ENCODE data around the gene CD63.

CD63 gene

DNA sequence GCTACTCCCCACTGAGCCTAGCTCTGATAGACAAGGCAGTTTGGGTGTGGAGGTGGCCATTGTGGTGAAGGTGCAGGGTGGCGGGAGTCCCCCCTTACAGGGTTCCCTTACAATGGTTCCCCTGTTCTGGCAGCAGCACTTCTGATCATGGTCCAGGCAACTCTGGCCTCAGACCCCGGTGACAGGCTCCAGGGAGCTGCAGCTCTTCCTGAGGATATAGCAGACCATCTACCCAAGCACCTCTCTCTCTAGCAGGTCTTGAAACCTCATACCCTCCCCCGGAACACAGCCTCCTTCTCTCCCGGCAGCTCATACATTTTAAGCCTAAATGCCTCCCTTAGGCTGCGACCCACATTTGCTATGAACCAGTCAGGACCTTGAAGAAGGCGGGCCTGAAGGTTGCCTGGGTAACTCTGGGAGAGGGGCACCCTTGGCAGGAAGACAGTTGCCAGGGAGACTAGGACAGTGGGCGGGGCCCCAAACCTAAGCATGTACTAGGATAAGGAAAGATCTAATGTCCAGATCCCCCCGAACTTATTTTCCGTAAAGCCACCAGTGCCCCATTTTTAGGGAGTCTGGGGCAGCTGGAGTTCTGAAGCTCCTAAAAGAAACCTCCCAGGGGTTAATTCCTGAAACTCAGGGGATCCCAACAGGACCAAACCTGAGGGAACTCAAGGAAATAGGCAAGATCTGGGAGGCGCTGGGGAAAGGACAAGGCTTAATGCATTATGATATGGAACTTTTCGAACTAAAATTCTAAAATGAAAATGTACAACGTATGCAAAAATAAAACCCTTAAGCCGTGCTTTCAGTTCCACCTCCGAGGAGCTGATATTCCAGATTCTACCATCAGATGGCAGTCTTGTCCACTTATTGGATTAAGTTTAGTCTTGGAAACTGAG, 9.6 kb upstream of the CD63 start:
- peak; percentile 96 for DNase-seq

DNA sequence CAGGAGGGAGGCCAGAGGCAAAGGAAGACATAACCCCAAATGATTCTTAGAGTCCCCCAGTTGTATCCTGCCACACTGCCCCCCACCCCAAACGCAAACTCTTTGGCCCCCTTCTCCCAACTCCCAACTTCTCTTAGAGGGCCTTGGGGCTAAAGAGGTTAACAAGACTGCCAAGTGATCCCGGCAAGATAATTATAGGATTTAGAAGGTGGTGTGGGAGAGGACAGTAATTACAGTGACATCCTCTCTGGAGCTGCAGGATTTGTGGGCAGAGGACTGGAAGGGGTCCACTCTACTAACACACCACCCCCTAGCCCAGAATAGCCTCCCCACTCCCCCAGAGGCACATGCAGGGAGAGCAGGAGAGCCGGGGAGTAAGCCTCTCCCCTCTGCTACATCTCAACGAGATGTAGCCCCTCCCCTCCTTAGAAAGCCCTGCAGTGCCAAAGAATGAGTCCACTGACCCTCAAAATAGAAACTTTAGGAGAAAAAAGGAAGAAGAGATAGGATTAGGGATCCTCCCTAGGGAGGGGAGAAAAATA, 8.8 kb upstream of the CD63 start:
- DNase-seq = no peak

DNA sequence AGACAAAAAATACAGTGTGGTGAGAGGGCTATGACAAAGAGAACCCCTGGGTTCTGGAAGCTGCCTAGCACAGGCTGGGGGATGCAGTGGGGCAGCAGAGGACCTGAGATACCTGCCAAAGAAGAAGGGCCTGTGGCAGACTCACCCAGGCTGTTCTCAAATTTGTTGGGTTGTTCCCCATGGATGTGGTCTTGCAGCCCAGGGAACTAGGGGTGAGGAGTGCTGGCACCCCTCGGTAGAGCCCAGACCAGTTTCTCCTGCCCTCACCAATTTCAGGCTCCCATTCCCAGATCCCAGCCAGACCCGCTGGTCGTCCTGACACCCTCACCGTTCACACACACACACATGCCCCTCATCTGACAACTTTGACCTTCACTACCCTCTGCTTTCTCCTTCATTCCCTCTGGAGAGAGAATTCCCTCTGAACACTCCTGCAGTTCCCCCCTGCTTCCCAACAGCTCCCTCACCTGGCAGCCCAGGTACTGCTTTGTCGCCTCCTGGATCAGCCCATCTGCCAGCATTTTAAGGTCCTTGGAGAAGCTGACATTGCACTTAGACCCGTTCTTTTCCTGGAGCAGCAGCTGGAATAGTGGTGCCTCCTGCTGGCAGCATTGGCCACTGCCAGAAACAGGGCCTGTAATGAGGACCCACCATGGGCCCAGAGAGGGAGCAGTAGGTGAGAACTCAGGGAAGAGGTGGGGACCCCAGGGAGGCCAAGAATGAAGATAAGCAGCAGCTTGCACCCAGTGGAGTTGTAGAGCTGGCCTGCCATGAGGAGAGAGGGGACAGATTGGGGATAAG, 8.2 kb upstream of the CD63 start:
- DNase-seq = peak; percentile 73

DNA sequence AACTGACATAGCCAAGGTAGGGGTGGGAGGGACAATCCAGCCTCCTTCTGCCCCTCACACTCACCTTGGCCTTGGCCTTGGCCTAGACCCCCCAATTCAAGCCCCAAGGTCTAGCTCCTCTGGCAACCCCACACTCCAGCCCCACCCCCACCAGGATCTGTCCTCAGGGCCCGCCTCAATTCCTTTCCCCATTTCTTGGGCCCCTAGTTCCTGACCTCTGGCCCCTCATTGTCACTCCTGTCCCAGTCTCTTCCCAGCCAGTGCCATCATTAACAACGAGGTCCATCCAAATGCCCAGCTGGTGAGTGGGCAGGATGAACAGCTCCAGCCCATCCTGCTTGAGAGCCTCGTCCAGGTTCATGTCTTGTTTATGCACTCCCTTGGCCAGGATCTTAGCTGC, 7.3 kb upstream of the CD63 start:
- no peak for DNase-seq

DNA sequence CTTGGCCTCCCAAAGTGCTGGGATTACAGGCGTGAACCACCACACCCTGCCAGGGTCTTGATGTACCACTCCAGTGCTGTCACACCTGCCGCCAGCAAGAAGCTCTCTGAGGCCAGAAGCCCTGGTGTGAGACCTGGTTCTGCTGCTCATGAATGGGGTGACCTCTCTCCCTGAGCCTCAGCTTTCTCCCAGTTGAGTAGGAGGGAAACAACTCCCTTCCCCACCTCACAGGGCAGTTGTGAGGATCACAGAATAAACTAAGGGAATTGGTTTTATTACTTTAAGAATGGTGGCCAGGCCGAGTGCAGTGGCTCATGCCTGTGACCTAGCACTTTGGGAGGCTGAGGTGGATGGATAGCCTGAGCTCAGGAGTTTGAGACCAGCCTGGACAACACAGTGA, 5.8 kb upstream of the CD63 start:
- DNase-seq = no peak

DNA sequence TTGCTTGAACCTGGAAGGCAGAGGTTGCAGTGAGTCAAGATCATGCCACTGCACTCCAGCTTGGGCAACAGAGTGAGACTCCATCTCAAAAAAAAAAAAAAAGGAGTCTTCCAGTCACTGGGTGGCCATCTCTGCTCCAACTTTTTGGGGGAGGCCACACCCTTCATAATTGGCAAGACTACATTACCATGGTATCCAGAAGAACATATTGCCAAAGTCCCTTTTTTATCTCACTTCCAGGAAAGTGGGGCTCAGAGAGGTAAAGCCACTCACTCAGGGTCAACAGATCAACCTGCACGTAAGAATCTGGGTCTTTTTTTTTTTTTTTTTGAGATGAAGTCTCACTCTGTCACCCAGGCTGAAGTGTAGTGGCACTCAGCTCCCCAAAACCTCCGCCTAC, 5.0 kb upstream of the CD63 start:
- DNase-seq = no peak

DNA sequence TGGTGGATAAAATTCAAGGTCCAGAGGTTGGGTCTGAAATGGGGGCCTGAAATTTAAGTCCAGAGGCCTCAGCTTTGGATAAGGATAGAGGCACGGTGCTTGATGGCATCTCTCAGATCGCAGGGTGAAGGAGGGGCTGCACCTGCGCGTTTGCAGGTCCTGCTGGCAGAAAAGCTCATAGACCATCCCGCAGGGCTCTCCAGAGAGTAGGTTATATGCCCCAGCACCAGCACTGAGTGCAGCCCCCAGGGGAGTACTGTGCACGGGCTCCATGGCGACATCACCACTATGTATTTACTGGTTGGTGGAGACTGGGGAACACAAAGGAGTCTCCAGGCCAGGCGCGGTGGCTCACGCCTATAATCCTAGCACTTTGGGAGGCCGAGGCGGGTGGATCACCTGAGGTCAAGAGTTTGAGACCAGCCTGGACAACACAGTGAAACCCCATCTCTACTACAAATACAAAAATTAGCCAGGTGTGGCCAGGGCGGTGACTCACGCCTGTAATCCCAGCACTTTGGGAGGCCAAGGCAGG, 4.3 kb upstream of the CD63 start:
- DNase-seq = no peak

DNA sequence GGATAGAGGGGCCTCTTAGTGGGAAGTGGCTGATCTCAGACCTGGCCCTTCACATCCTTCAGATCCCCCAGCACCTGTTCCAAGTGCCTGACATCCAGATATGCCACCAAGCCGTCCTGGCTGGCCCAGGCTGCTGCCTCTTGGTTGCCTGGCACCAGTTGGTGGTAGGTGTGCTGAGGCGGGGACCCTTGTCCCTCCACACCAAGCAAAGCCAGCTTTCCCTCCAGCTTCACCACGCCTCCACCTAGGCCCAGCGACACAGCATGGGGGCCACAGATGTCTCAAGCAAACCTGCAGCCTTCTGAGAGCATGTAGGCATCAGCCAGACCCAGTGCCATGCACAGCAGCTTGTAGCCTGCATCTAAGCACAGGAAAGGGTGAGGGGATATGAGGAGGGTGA, 3.5 kb upstream of the CD63 start:
- DNase-seq = no peak

DNA sequence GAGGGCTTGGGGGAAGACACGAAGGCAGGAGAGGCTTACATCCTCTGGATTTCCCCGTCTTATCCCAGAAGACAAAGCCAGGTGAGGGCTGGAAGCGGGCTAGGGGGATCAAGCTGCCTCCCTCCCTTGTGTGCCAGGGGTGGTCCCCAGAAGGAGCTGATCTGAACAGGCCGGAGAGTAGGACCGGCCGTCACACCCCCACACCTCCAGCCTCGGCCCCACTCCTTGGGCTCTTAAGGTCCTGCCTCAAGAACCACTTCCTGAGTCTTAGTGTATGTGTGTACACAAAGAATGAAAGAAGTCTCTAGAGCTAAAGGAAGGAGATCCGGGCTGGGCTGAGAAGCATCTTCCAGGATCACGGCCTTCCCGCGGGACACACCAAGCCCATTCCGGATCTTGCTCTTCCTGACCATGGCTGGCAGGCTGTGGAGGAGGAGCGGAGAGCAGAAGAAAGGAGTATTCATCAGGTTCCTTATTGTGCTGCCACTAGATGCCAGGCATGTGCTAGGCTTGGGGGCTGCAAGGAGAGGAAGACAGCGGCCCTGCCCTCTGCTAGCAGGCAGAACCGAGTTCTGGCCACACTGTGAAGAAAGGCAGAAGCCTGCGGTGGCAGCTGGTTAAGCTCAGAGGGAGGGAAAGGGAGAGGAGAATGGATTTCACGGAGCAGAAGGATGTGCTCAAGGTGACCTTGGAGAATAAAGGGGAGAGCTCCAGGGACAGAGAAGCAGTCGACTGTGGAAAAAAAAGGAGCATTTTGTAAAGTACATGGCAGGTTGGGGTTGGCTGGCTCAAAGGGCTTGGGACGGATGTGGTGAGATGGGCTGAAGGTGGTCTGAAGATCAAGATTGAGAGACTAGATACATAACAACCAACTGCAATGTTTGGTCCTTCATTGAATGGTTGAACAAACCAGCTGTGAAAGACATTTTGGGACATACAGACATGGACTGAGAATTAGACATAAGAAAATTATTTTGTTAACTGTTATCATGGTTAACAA, 1.3 kb upstream of the CD63 start:
- DNase-seq = peak; percentile 55

DNA sequence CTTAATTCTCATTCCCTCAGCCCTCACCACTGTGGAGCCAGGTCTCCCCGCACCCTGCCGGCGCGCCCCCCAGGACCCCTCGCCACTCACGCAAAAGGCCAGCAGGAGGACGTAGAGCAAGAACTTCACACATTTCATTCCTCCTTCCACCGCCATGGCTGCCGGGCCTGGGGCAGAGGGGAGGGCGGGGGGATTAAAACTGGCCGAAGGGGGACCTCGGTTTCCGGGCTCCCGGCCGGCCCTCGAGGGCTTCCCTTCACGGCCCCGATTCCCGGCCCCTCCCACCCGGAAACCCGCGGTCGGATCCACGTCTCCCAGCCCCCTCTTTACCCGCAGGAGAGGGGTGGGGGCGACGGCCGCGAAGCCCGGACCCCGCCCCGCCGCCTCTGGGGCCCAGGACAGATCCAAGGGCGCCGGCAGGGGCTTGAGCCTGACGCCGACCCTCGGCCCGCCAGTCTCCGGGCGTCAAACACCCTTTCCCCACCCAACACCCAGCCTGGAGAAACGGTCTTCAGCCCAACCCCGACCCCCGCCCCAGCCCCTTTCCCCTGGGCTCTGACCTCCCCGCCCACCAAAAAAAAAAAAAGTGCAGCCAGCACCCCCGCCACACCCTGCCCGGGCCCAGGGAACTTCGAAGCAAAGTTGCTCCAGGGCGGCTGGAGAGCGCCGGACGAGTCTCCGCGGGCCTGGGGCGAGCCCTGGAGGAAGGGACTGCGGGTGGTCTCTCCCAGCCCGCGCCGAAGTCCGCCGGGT, 447 bp downstream of the CD63 start:
- DNase-seq = peak; percentile 74

DNA sequence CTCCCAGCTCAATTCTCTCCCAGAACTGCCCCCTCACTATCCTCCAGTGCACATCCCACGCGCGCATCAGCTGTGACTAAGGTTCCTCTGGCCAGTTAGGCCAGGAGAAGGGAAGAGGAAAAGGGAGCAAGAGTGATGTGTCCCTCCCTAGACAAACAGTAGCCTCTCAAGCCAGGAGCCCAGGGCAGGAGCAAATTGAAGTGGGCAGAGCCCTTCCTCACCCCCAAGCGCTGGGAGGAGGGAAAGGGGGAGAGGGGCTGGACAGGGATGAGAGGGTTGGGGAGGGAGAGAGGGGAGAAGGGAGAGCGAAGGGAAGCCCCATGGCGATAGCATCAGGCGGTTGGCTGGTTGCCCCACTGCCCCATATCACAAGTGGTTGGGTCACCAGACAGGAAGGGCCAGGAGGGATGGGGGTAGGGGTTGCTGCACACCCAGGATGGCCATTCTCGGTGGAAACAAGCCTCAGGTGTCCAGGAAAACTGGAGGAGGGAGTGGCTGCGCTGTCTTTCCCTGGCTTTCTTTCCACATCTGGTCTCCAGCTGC, 1.1 kb downstream of the CD63 start:
- peak; percentile 74 for DNase-seq

DNA sequence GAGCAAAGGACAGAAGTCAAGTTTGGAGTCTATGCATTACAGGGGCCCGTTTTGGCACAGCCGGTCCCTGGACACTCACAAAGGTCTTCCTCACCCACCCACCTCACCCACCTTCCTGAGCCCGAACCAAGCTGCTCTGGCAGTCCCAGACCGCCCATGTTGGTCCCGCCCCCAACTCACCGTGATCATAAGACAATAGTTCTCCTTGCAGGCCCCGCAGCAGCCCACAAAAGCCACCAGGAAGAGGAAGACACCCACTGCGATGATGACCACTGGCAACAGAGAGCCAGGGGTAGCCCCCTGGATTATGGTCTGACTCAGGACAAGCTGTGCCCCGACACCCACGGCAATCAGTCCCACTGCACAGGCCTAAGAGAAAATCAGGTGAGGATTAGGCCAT, 1.8 kb downstream of the CD63 start:
- peak; percentile 71 for DNase-seq

DNA sequence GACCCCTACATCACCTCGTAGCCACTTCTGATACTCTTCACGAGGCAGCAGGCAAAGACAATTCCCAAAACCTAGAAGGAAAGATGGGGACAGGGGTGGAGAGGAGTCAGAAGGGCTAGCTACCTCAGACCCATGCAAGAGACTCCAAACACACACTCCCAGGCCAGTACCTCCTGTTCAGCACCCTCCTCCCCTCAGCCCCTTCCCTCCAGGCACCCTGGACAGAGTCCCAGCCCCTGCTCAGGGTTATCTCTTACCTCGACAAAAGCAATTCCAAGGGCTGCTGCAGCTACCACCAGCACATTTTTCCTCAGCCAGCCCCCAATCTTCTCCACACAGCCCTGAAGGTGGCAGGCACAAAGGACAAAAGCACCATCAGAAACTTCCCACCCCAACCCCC, 3.3 kb downstream of the CD63 start:
- DNase-seq = no peak

DNA sequence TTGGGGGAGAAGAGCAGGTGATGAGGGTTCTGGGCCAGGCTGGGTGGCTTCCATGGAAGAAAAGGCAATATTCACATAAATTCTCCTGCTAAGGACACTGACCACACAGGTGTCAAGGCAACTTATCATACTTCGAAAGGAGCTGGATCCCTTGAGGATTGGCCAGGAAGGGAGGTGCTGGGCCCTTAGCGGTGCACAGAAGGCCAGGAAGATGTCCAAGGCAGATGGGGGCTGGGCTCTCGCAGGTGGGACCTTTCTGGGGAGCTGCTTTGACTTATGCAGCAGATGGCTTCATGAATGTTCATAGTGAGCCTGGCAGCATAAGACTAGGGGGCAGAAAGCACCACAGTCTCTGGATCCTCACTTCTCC, 3.9 kb downstream of the CD63 start:
- DNase-seq = no peak

DNA sequence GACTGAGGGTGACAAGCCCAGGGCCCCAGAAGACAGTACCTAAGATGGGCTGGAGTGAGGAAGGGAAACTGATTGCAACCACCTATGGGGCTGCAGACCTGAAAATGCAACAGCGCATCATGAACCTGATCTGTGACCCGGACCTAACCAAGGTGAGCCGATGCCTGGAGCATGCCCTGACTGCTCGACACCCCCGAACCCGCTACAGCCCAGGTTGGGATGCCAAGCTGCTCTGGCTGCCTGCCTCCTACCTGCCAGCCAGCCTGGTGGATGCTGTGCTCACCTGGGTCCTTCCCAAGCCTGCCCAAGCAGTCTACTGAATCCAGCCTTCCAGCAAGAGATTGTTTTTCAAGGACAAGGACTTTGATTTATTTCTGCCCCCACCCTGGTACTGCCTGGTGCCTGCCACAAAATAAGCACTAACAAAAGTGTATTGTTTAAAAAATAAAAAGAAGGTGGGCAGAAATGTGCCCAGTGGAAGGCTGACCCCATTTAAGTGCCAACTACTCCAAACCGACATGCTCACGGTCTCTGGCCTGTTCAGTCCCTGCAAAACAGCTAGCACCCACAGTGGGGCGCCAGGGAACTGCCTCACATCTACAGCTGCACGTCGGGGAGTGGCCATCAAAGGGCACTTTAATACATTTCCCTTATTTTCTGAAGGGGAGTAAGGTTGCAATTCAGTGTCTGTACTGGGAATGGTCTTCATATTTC, 4.4 kb downstream of the CD63 start:
- DNase-seq = peak; percentile 75

DNA sequence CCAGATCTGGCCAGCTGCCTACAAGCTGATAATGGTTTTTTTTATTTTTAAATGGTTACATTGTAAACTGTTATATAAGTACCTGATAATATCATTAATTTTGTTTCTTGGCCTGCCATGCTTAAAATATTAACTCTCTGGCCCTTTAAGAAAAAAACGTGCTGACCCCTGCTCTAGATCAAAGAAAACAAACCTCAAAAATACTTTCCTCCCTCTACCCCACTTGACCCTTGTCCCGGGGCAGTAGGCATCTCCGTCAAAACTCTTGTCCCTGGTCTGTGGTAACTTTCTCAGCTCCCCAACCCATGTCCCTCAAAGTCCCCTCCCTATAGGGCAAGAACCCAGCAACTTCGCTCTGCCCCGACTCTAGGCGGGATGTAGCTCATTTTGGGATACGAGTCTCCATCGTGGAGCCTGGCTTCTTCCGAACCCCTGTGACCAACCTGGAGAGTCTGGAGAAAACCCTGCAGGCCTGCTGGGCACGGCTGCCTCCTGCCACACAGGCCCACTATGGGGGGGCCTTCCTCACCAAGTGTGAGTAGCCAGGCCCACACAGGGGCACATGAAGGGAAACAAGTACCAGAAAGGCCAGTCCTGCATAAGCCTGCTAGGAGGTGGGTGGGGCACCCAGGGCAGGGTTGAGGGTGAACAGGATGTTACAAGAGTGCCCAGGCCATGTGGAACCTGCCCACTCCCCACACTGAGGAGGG, 5.1 kb downstream of the CD63 start:
- no peak for DNase-seq

DNA sequence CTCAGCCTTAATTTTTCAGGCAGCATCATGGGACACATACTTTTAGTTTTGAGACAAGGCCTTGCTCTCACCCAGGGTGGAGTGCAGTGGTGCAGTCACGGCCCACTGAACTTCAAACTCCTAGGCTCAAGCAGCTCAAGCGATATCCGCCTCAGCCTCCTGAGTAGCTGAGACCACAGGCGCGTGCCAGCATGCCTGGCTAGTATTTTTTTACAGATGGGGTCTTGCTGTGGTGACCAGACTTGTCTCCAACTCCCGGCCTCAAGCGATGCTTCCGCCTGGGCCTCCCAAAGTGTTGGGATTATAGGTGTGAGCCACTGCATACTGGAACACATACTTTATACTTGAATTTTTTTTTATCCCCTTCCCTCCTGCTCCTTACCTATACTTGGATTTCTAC, 5.9 kb downstream of the CD63 start:
- no peak for DNase-seq

DNA sequence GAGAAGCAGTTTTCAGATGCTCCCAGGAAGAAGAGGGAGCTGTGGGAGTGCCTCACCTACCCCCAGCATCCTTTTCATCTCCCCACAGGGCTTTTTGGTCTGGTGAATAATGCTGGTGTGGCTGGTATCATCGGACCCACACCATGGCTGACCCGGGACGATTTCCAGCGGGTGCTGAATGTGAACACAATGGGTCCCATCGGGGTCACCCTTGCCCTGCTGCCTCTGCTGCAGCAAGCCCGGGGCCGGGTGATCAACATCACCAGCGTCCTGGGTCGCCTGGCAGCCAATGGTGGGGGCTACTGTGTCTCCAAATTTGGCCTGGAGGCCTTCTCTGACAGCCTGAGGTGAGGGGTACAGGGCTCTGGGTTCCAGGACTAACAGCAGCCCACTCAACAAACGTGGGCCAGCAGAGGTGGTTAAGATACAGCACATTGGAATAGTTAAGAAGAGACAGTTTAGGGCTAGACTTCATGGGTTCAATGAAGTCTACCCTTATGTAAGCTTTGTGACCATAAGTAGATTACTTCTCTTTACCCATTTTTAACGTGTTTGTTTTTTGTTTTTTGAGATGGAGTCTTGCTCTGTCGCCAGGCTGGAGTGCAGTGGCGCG, 7.1 kb downstream of the CD63 start:
- no peak for DNase-seq

DNA sequence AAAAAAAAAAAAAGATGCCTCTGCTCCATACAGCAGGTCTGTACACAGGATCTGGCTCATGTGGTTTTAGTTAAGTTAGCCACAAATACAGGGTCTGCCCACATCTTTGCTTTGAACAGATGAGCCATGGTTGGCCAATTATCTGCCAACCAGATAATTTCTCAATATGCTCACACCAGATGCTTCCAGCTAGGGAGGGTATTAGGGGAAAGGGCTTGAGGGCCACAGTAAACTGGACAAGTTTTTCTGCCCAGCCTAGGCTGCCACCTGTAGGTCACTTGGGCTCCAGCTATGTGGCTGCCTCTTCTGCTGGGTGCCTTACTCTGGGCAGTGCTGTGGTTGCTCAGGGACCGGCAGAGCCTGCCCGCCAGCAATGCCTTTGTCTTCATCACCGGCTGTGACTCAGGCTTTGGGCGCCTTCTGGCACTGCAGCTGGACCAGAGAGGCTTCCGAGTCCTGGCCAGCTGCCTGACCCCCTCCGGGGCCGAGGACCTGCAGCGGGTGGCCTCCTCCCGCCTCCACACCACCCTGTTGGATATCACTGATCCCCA, 7.8 kb downstream of the CD63 start:
- peak; percentile 76 for DNase-seq

Measured in suppressor macrophage treated with lipopolysaccharide for 4 hours (primary cell).